HepG2 (cell line): ENCODE results near the gene MAPK13. TPM values are rescaled to one million over a fixed set of nuclear protein-coding genes. Genes with fewer than 3 reads are reported as not detected.

Experiments used
- FOXJ3 ChIP-seq: sonication (generic); formaldehyde crosslinking; IDR thresholded peaks from 2 replicates; pipeline ENCODE4 v1.4.0; 2020; ENCODE audit warnings: missing genetic modification reagents, mild to moderate bottlenecking, borderline replicate concordance
- FOXK1 ChIP-seq: sonication (generic); formaldehyde crosslinking; IDR thresholded peaks from 2 replicates; pipeline ENCODE4 v1.4.0; 2020; ENCODE audit warnings: low read depth, missing genetic modification reagents, borderline replicate concordance
- FOXK2 ChIP-seq: fragments of 450-650 bp; IDR thresholded peaks from 2 replicates; pipeline ENCODE4 v1.6.1; 2016
- HIVEP1 ChIP-seq: sonication (generic); formaldehyde crosslinking; IDR thresholded peaks from 2 replicates; pipeline ENCODE4 v1.4.0; 2020; ENCODE audit warnings: mild to moderate bottlenecking, missing genetic modification reagents
- IKZF1 ChIP-seq: fragments of 450-650 bp; IDR thresholded peaks from 2 replicates; pipeline ENCODE4 v1.7.1; 2016
- MAFG ChIP-seq: sonication (generic); formaldehyde crosslinking; IDR thresholded peaks from 2 replicates; pipeline ENCODE4 v1.5.1; 2020; ENCODE audit warnings: mild to moderate bottlenecking, missing genetic modification reagents
- POLR2A ChIP-seq, 2 experiments: IDR thresholded peaks; 2 replicates each; pipeline ENCODE4 v1.6.1; 2011; ENCODE audit warnings: low read depth in 2 of 2, low read length in 2 of 2, mild to moderate bottlenecking in 1 of 2, moderate library complexity in 1 of 2; ENCODE audit not compliant: insufficient read depth in 1 of 2
- REL ChIP-seq: sonication (generic); formaldehyde crosslinking; conservative IDR thresholded peaks from 2 replicates; pipeline ENCODE4 v1.8.0; 2022; ENCODE audit warnings: mild to moderate bottlenecking, missing genetic modification reagents, moderate library complexity
- SIX4 ChIP-seq: sonication (generic); formaldehyde crosslinking; IDR thresholded peaks from 2 replicates; pipeline ENCODE4 v1.4.0; 2020; ENCODE audit warnings: missing genetic modification reagents
- SNAPC4 ChIP-seq: sonication (generic); formaldehyde crosslinking; IDR thresholded peaks from 2 replicates; pipeline ENCODE4 v1.4.0; 2020; ENCODE audit warnings: mild to moderate bottlenecking, missing genetic modification reagents
- ZBTB38 ChIP-seq: sonication (generic); formaldehyde crosslinking; IDR thresholded peaks from 2 replicates; pipeline ENCODE4 v1.5.1; 2020; ENCODE audit warnings: mild to moderate bottlenecking, missing genetic modification reagents
- ZFP37 ChIP-seq: sonication (generic); formaldehyde crosslinking; IDR thresholded peaks from 2 replicates; pipeline ENCODE4 v1.4.0; 2020; ENCODE audit warnings: missing genetic modification reagents, borderline replicate concordance
- ZNF280B ChIP-seq: sonication (generic); formaldehyde crosslinking; IDR thresholded peaks from 2 replicates; pipeline ENCODE4 v1.5.0; 2020; ENCODE audit warnings: missing genetic modification reagents, mild to moderate bottlenecking, borderline replicate concordance
- ZNF362 ChIP-seq: sonication (generic); formaldehyde crosslinking; IDR thresholded peaks from 2 replicates; pipeline ENCODE4 v1.4.0; 2020; ENCODE audit warnings: missing genetic modification reagents, mild to moderate bottlenecking, borderline replicate concordance
- ZNF563 ChIP-seq: sonication (generic); formaldehyde crosslinking; IDR thresholded peaks from 2 replicates; pipeline ENCODE4 v1.8.0; 2022; ENCODE audit warnings: mild to moderate bottlenecking, moderate library complexity, missing genetic modification reagents
- ZNF597 ChIP-seq: sonication (generic); formaldehyde crosslinking; IDR thresholded peaks from 2 replicates; pipeline ENCODE4 v1.5.0; 2020; ENCODE audit warnings: missing genetic modification reagents
- ZNF629 ChIP-seq: sonication (generic); formaldehyde crosslinking; conservative IDR thresholded peaks from 2 replicates; pipeline ENCODE4 v1.5.0; 2020; ENCODE audit warnings: missing genetic modification reagents
- ZNF761 ChIP-seq: sonication (generic); formaldehyde crosslinking; conservative IDR thresholded peaks from 2 replicates; pipeline ENCODE4 v1.4.0; 2020; ENCODE audit warnings: mild to moderate bottlenecking, missing genetic modification reagents
- ZNF777 ChIP-seq: sonication (generic); formaldehyde crosslinking; IDR thresholded peaks from 2 replicates; pipeline ENCODE4 v1.4.0; 2020; ENCODE audit warnings: missing genetic modification reagents
- polyA plus RNA-seq, 8 experiments: library from polyadenylated mRNA; depleted of rRNA in 3 of 8; stranded (reverse) in 7 of 8; unstranded in 1 of 8; fragments of >200 nt; fragmentation: Illumina TruSeq in 4 of 8; extraction: Trizol in 4 of 8; gene quantifications; 2 replicates each; pipeline versions ENCODE4 v1.2.1 to v1.2.3, GENCODE V29; 2011 to 2016; ENCODE audit warnings: low read depth in 4 of 8, missing spikeins in 1 of 8, mixed read lengths in 1 of 8; ENCODE audit not compliant: insufficient read depth in 1 of 8
- total RNA-seq, 5 experiments: library from RNA; depleted of rRNA; stranded (reverse); fragments of >200 nt; fragmentation: Illumina TruSeq; extraction: Trizol; gene quantifications; 2 replicates each; pipeline ENCODE4 v1.2.3, GENCODE V29; 2016; ENCODE audit warnings: low read depth in 1 of 5

MAPK13 gene
- total and polyA plus RNA-seq, 2 of the 13 experiments (the other 11 are each of a cell fraction or from before 2014, with no cell fraction given), result 12.7 to 43.4 TPM

- TF ChIP-seq SNAPC4 (peak; percentile 76; the same call in 1 of the 2 replicates), FOXK1 (CRISPR knock-in tag) (0 out of 2 replicates have a peak, but pooled peaks have one; percentile 7), SIX4 (CRISPR knock-in tag) (no peak; the same call in 1 of the 2 replicates), ZBTB38 (CRISPR knock-in tag) (peak; percentile 43; the same call in 1 of the 2 replicates), ZNF280B (CRISPR knock-in tag) (peak; percentile 95), ZNF777 (CRISPR knock-in tag) (peak; percentile 69; the same call in 1 of the 2 replicates), HIVEP1 (CRISPR knock-in tag) (peak; percentile 83; the same call in 1 of the 2 replicates), ZNF629 (CRISPR knock-in tag) (peak; percentile 45; the same call in 1 of the 2 replicates), IKZF1 (no peak), FOXJ3 (CRISPR knock-in tag) (no peak), ZNF362 (CRISPR knock-in tag) (peak; percentile 68), ZFP37 (CRISPR knock-in tag) (no peak), POLR2A (IDR thresholded peaks at IDR 0.05; ENCODE audit: insufficient read depth in 1 of 2, low read depth in 2 of 2, low read length in 2 of 2) (peak in 1 of 2 experiments; percentile 33; a peak in 2 of 4 replicates), ZNF597 (CRISPR knock-in tag) (no peak), ZNF563 (CRISPR knock-in tag) (peak; percentile 74; the same call in 1 of the 2 replicates), FOXK2 (no peak), REL (CRISPR knock-in tag) (no peak), ZNF761 (CRISPR knock-in tag) (peak; percentile 69; the same call in 1 of the 2 replicates), MAFG (CRISPR knock-in tag) (no peak)
These were observed 576 bp downstream of the MAPK13 start (continued) for GRCh38 chr6:36130667-36131510.
